Stimulated activated CD4-positive, alpha-beta T cell treated with anti-CD3 and anti-CD28 coated beads, Interleukin-12 subunit alpha, Interleukin-12 subunit beta, amount 100 ng/mL, for 48 hours (primary cell): ENCODE measurements around the gene SGO2.
A peak's percentile ranks its signal among the peaks of the same experiment; 100 is the strongest.

Experiments used
- DNase-seq, 3 donors: peaks; one replicate each; pipeline ENCODE4 v3.0.0-alpha.2; 2020; ENCODE audit warnings: low read depth in 2 of 3, low spot score in 1 of 3

SGO2 gene, protein sequence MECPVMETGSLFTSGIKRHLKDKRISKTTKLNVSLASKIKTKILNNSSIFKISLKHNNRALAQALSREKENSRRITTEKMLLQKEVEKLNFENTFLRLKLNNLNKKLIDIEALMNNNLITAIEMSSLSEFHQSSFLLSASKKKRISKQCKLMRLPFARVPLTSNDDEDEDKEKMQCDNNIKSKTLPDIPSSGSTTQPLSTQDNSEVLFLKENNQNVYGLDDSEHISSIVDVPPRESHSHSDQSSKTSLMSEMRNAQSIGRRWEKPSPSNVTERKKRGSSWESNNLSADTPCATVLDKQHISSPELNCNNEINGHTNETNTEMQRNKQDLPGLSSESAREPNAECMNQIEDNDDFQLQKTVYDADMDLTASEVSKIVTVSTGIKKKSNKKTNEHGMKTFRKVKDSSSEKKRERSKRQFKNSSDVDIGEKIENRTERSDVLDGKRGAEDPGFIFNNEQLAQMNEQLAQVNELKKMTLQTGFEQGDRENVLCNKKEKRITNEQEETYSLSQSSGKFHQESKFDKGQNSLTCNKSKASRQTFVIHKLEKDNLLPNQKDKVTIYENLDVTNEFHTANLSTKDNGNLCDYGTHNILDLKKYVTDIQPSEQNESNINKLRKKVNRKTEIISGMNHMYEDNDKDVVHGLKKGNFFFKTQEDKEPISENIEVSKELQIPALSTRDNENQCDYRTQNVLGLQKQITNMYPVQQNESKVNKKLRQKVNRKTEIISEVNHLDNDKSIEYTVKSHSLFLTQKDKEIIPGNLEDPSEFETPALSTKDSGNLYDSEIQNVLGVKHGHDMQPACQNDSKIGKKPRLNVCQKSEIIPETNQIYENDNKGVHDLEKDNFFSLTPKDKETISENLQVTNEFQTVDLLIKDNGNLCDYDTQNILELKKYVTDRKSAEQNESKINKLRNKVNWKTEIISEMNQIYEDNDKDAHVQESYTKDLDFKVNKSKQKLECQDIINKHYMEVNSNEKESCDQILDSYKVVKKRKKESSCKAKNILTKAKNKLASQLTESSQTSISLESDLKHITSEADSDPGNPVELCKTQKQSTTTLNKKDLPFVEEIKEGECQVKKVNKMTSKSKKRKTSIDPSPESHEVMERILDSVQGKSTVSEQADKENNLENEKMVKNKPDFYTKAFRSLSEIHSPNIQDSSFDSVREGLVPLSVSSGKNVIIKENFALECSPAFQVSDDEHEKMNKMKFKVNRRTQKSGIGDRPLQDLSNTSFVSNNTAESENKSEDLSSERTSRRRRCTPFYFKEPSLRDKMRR

DNA sequence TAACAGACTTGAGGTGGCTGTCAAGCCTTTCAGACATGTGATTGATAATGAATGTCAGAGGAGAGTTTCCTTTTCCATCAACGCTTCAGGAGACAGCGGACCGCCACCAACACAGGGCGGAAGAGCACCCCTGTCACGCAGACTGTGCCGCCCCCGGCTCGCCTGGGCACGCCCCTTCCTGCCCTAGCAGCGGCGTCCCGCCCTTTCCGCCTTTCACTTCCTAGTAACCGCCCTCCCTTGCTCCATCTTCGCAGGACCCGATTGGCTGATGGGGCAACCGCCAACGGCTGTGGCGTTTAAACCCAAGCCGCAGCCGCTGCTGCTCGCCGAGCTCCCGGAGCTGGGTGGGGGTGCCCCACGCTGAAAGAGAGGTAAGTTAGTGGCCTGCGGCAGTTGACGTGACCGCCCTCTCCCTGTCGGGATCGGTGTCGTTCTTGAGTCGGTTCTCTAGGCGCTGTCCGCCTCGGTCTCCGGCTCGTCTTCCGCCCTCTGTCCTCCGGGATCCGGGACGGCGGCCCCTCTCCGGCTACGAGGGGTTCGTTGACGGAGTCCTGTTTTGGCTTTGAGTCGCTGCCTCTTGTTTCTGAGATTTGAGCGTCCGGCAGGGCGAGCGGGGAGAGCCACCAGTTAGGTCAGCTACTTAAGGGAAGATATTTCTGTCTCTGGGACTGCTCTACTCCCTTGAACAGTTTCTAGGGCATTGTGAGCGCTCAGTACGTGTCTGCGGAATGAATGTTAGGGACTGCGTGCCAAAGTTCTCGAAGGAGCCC lies at the start of gene SGO2:
SGO2 (plus strand) TSS at position 326 of the 770 bp plus-strand sequence. CDS start 6,769 bp downstream, outside the sequence.
- peak; percentile 95 to 97 (median 96) for DNase-seq

DNA sequence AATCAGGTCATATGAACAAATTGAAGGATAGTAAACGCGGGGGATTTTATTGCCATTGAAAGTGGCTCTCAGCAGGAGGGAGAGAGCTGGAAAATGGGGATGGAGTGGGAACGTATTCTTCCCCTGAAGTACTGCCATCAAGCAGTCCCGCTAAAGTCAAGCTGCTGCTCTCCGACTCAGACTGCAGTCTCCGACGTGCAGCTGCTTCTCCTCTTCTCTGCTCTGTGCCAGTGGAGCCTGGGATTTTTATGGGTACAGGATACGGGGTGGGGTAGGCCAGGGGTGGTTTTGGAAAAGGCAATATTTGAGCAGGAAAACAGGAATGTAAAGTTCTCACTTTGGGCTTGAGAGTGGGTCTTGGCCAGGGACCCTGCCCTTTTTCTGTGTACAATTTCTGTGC lies 49.2 kb upstream of the SGO2 start:
- DNase-seq = no peak

DNA sequence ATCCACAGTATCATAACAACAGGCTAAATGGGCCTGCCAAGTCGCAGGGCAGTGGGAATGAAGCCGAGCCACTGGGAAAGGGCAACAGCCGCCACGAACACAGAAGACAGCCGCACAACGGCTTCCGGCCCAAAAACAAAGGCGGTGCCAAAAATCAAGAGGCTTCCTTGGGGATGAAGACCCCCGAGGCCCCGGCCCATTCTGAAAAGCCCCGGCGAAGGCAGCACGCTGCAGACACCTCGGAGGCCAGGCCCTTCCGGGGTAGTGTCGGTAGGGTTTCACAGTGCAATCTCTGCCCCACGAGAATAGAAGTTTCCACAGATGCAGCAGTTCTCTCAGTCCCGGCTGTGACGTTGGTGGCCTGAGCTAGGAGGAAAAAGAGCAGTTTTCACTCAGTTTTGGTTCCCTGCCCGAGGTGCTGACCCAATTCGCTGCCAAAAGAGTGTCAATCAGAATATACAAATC lies 48.3 kb upstream of the SGO2 start:
- DNase-seq = no peak

DNA sequence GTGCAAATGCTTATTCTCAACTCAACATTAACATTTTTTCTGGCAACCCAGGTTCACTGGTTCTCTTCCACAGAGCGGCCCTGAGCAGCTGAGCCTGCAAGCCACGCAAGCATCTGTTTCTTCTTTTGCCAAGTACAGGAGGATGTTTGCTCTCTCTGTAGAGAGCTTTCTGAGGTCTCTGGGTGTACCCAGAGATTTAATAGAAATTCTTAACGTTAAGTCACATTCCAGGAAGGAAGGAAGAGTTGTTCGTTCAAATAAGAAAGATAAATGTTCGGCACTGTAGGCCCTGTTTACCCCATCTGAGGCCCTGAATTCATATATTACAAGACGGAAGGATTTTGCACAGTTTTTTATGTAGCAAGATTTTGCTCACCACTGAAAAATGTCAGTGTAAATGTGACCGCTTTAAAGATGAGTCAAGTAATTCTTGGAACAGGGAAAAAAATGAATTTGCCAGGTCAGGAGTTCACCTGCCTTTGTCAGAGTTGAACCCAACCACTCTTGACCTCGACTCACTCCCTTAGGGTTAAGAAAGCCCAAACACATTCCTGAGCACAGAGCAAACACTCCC lies 46.2 kb upstream of the SGO2 start:
- no peak for DNase-seq

DNA sequence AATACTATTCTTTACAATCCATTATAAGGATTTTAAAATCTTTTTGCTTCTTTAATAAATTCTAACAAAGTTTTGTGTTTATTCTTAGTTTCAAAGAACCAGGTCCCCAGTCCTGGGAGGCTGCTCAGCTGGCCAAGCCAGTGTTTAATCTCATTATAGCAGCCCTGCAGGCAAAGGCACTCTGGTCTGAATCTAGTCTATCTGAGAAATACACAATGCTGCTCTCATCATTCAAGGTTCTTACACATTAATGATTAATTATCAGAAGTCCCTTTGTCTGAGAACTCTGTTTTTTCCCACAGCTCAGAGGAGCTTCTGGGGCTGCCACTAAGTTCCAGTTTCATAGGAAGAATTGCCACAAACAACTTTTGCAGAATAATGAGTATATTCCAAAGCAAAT lies 43.8 kb upstream of the SGO2 start:
- DNase-seq = no peak

DNA sequence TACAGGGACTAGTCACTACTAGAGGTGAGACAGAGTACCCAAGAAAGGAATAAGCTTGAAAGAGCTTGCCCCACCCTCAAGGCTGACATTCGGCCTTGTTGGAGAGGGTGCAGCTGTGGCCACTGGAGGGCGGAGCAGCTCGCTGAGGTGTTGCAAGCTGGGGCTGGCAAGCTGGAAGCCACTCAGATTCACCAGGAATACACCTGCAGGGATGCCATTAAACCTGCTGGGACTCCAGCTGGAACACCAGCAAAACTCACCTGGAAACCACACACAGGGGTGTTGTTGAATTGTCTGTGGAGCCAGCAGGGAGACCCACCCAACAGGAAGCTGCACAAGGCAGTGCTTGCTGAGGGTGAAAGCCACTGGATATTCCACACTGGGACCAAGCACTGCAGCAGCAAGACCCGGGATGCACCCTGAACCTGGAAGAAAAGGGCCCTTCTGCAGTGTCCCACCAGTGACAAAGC lies 42.2 kb upstream of the SGO2 start:
- DNase-seq = peak in 1 of 3 donors; percentile 15

DNA sequence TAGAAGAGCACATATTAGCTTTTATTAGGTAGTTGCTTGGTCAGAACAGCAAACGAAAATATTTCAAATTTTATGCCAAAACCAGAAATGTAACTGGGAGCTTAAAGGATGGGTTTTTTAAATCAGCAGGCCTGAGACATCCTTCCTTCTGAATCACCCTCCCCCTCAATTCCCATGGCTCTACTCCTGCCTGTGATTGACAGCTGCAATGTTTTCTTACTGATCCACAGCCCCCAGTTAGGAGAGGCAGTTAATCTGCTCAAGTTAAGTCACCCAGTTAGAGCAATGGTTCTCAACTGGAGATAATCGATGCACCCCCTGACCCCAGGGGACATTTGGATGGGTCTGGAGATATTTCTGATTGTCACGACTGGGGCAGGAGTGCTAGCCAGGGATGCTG lies 41.1 kb upstream of the SGO2 start:
- no peak for DNase-seq

DNA sequence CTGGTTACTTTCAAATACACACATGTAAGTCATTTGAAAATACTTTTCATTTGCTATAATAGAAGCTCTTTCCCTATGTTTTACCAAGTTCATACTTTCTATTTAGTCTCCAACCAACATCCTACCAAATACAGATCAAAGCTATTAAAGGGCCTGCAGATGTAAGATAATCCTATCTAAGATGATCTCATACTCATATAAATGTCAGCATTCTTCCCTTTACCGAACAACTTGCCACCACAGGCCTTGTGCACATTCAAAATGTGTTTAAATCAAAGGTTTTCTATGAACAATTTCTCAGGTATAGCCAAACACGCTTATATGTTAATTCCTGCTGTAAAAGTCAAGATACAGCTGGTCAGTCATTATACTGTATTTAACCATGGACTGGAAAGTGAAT lies 39.5 kb upstream of the SGO2 start:
- no peak for DNase-seq

DNA sequence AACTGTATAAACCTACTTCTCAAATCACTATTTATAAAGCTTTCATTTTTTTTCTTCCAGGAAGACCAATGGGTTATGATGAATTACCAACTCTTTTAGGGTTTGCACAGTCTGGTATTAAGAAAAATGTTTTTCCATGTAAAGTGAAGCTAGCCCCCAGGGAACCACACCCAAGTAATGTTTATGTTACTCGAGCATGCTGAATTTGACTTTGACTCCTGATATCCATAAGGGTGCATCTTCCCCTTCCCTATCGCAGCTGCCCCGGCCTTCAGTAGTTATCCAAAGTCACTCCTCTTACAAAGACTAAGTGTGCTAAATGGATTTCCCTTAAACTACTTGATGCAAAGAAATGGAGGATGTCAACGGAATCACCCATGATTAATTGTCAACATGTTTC lies 37.8 kb upstream of the SGO2 start:
- no peak for DNase-seq

DNA sequence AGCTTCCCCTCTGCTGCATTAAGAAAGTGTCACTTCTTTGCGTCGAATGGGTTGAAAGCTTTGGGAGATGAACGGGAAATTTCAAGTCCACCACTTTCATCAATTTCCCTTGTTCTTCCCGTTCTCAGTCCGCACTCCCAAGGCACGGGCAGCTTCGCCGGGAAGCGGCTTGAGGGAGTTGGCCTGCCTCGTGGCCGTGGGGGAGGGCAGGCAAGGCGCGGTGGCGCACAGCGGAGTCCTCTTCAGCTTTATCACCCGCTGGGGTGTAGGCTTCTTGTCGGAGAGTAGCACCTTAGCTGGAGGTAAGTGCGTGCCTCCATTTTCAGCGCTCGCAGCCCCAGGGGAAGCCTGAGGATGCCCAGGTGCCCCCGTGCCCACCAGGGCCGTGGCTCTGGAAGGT lies 36.0 kb upstream of the SGO2 start:
- DNase-seq = no peak

DNA sequence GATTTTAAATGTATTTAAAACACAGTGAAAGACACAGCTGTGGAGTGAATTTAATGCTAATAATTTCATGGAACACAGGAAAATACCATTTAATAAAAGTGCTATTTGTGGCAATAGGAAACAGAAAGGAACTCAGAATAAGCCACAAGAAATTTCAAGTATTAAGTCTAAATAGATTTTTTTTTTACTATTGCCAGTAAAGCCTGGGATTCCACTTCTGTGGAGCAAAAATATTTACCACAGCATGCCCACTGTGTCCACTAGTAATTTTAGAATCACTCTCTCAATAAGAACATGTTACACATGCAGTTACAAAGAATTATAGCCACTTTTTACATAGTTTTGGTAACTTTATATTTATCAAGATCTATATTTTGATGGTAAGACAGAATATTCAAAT lies 33.4 kb upstream of the SGO2 start:
- no peak for DNase-seq

DNA sequence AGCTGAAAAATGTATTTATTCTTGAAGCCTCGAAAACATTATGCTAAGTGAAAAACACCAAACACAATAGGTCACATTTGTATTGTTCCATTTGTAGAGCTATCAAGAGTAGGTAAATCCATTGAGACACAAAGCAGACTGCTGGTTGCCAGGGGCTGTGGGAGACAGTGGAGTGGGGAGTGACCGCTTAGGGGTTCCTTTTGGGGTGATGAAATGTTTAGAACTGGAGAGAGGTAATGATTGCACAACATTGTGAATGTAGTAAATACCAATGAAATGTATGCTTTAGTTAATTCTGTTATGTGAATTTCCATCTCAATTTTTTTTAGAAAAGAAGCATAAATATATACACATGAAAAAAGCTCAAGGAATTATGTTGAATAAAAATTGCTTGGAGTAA lies 32.0 kb upstream of the SGO2 start:
- DNase-seq = no peak

DNA sequence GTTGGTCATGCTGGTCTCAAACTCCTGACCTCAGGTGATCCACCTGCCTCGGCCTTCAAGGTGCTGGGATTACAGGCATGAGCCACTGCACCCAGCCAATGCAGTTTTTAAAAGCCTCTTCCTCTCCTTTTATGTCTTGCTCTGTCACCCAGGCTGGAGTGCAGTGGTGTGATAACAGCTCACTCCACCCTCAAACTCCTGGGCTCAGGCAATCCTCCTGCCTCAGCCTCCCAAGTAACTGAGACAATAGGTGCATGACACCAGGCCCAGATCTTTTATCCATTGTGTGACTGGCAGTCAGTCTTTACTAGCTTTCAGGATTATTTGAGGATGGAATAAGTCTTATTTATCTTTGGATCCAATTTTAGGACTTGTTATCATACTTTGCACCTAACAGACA lies 29.3 kb upstream of the SGO2 start:
- no peak for DNase-seq

DNA sequence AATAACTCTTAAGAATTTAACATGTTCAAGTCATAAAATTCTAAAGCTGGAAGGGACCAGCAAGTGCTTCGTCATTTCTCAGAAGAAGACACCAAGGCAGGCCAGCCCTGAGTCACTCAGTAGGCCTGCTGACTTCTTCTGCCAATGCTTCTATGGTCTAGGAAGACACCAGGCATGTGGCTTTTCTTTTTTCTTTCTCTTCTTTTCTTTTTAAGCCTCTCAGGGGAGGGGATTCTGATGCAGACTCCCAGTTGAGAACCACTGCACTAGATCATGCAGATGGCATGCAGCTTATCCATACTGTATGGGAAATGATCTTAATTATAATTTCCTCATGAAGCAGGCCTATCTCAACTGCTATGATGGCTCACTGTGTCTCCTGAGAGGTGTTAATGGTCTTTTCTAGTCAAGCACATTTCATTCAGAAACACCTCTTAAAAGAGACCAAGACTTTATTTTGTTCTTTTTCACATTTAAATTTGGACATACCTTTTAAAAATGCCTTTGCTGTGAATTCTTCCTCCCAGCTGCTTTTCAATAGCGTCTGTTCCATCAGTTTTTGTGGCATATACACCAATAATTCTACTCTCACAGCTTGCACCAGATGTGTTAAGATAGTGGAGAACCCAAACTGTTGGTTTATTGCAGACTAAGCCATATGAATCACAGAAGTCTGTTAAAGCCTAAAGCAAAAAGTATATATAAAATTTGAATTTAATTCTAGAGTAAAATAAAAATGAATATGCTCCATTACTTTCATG lies 27.4 kb upstream of the SGO2 start:
- no peak for DNase-seq

DNA sequence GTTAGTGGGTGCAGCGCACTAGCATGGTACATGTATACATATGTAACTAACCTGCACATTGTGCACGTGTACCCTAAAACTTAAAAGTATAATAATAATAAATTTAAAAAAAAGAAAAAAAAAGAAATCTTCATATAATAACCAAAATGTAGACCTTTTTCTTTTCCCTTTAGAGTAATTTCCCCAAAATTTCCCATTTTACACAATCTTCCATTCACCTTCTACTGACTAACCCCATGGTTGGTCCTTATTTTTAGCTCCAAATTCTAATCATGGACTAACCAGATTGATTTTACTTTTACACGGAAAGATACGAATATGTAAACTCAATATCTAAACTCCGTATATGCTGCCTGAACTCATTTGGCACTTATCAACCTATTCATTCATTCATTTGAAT lies 23.8 kb upstream of the SGO2 start:
- no peak for DNase-seq

DNA sequence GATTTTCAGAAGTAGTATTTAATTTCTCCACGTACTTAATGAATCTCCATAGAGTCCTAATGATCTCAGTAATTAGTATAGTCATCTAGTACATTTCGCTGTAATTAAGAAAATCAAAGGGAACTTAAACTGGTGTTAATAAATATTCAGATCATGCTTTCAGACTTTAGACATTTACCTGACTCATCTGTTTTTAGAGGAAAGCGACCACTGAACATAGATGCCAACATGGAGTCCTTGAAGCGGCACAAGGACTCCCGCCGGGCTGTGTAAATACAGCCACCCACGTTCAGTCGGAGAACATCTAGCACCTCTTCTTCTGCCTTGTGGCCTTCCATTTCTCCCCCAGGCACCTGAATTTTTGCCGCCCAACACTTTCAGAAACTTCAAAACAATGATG lies 19.3 kb upstream of the SGO2 start:
- no peak for DNase-seq

DNA sequence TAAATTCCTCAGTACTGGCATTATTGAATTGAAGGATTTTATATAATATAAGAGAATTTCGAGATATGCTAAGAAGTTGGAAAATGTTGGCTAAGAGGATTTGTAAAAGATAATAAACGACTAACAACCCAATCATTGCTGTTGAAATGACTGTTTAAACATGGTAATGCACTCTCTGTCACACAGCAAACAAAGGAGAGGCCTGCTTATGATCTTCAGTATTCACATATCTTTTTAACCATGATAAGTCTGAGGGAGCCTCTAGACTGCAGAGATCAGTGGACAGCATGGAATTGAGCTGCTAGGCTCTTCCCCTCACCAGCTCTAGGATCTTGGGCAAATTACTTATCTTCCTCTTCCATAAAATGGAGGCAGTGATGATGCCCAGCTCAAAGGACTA lies 18.8 kb upstream of the SGO2 start:
- DNase-seq = no peak

DNA sequence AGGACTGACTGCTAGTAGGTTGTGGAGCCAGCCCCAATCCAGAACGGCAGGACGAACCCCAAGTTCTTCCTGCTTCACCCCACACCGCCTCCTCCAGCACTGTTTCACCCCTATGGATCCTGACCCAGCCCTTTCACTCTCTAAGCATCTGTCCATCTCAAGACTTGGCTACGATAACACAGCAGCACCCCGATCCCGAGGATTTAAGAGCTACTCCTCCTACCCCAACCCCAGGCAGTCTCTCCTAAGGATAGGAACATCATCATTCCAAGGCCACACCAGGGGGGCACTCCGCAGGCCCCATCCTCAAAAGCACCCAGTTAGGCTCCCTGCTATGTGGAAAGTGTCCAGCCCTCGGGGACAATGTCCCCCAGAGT lies 16.8 kb upstream of the SGO2 start:
- no peak for DNase-seq

DNA sequence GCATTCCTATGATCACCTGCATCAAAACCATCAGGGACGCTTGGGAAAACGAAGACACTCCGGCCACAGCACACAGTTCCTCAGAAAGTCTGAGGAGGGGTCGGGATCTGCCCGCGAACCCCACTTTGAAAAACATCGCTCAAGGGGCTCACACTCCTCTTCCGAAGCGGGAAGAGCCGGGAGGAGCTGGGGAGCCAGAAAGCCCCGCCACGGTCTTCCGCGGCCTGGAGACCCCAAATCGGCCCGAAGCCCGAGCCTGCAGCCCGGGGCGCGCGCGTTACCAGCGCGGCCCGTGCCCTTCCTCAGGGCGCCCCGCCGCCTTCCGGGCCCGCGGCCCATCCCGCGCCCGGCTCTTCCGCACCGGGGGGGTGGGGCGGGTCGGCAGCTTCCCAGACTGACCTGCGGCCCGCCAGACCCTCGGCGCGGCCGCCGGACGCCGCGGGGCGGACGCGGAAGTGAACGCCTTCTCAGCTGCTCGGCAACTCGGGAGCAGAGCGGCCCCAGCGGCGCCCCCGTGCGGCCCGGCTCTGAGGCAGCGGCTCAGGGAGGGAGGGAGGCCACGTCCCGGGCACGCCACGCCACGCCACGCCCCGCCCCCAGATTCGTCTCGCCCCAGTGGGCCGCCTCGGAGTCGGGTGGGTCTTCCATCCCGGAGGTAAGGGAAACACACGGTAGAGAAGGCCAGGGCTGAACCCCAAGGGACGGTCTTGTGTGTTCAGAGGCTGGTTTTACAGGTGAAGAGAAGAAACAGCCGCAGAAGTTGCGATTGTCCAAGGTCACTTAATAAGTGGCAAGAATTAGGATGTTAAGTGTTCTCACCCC lies 16.2 kb upstream of the SGO2 start, which contains the start of gene KCTD18:
KCTD18 (minus strand) TSS at position 457 of the 822 bp plus-strand sequence. CDS start 3,052 bp downstream, outside the sequence.
- DNase-seq = peak; percentile 77 to 89 (median 87)
